NB4 (cell line): ENCODE results near the gene VPREB3.

Experiments
- MYC ChIP-seq: IDR thresholded peaks from 2 replicates; pipeline ENCODE4 v1.6.1; 2011; ENCODE audit warnings: low read depth, low read length
- POLR2A ChIP-seq: IDR thresholded peaks from 2 replicates; pipeline ENCODE4 v1.6.1; 2011; ENCODE audit warnings: mild to moderate bottlenecking; ENCODE audit not compliant: insufficient read length; ENCODE audit errors: extremely low read depth
- TF ChIP-seq, protein P1 (sequence below): IDR thresholded peaks from one replicate; pipeline ENCODE4 v1.5.1; 2012; ENCODE audit warnings: low read depth, low read length
- TF ChIP-seq, protein P2 (sequence below): IDR thresholded peaks from 2 replicates; pipeline ENCODE4 v1.6.1; 2011; ENCODE audit warnings: low read depth, low read length

DNA sequence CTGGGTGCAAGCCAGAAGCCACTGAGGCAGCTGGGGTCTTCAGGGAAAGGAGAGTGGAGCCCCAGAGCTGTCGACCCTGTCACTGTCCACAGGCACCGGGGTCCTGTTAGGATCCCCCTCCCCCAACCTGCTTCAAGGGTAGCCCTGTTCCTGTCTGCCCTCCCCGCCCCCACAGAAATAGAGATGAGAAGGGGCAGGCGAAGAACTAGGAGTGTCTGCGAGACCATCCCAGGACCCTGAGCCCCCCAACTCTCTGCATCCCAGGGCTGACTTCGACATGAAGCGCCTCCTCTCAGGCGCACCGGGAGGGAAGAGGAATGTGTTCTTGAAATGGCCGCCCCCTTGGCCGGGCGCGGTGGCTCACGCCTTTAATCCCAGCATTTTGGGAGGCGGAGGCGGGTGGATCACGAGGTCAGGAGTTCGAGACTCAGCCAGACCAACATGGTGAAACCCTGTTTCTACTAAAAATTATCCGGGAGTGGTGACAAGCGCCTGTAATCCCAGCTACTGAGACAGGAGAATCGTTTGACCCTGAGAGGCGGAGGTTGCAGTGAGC is 2.7 kb downstream of the VPREB3 start:
- TF ChIP-seq, protein P1, sequence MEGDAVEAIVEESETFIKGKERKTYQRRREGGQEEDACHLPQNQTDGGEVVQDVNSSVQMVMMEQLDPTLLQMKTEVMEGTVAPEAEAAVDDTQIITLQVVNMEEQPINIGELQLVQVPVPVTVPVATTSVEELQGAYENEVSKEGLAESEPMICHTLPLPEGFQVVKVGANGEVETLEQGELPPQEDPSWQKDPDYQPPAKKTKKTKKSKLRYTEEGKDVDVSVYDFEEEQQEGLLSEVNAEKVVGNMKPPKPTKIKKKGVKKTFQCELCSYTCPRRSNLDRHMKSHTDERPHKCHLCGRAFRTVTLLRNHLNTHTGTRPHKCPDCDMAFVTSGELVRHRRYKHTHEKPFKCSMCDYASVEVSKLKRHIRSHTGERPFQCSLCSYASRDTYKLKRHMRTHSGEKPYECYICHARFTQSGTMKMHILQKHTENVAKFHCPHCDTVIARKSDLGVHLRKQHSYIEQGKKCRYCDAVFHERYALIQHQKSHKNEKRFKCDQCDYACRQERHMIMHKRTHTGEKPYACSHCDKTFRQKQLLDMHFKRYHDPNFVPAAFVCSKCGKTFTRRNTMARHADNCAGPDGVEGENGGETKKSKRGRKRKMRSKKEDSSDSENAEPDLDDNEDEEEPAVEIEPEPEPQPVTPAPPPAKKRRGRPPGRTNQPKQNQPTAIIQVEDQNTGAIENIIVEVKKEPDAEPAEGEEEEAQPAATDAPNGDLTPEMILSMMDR, result no peak
- TF ChIP-seq, protein P2, sequence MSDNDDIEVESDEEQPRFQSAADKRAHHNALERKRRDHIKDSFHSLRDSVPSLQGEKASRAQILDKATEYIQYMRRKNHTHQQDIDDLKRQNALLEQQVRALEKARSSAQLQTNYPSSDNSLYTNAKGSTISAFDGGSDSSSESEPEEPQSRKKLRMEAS, result no peak
- TF ChIP-seq POLR2A, result no peak
- no peak for TF ChIP-seq MYC
